Jurkat, Clone E6-1 (cell line): ENCODE data around the gene SPRED3. TPM values are rescaled to one million over a fixed set of nuclear protein-coding genes. Genes with fewer than 3 reads are reported as not detected.
"Not testable (repeated sequence)": the region's sequence is repeated elsewhere in the genome, so short reads cannot be mapped to it uniquely, and the experiment has no call there.

ENCODE experiments used
- DNase-seq: peaks from one replicate; pipeline ENCODE4 v3.0.0-alpha.2; 2011; ENCODE audit warnings: low read depth, low spot score
- H3K4me3 ChIP-seq: 2 replicates; pipeline ENCODE4 v1.5.1; 2011; ENCODE audit warnings: mild to moderate bottlenecking, low read length, control low read depth, moderate library complexity
- polyA plus RNA-seq: library from polyadenylated mRNA; unstranded; fragments of >200 nt; gene quantifications from one replicate; pipeline ENCODE4 v1.2.1, GENCODE V29; 2012; ENCODE audit warnings: missing spikeins; ENCODE audit not compliant: insufficient read length, insufficient read depth

The SPRED3 gene
- polyA plus RNA-seq, result 2.0 TPM

DNA sequence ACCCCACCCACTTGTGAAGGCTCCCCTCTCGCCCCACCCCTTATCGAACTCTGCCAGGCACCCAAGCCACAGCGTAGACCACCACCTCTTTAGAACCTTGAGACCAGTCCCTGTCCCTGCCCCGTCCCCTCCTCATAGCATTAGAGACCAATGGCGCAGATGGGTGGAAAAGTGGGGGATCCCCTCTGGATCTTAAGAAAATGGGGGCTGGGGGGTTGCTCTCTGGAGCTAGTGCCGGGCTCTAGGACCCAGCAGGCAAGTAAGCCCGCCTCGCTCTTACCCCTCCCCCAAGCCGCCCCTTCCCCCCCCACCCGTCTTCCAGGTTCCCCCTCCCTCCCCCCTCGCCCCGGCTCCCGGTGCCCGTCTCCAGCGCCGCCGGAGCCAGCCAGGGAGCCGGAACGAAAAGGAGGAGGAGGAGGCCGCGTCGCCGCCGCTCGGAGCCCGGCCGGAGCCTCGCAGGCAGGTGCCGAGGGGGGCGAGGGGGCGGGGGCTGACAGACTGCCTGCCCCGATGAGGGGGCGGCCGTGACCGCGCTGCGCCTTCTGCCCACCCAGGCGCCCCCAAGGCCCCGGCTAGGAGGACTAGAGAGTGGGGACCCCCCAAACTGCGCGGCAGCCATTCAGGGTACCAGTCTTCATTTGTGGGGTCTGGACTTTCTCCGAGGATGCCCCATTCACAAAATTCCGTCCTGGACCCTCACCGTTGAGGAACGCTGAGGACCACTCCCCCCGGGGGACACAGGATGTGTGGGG lies at the start of gene SPRED3:
SPRED3 (plus strand) TSS at position 349 of the 752 bp plus-strand sequence. CDS start 1,606 bp downstream, outside the sequence.
- DNase-seq, result no peak
- peak within 1 kb of the TSS; percentile 62 for H3K4me3 ChIP-seq

DNA sequence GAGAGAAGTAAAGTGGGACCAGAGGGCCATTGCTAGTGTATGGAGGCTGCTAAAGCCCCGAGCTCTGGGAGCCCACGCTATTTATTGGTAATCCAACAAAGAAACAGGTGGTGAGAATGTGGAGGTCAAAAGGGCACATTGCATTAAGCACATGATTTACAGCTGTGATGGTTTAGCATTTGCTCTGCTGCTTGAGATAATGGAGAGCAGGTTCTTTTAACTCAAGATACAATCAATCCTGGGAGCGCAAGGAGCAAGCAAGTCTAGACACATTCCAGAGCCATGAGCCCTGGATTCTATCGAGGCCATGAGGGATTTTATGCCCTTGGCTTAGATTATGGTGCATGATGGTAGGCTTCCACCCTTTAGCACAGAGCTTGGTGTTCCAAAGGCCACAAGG lies 49.5 kb upstream of the SPRED3 start:
- not testable (repeated sequence) for DNase-seq, H3K4me3 ChIP-seq

DNA sequence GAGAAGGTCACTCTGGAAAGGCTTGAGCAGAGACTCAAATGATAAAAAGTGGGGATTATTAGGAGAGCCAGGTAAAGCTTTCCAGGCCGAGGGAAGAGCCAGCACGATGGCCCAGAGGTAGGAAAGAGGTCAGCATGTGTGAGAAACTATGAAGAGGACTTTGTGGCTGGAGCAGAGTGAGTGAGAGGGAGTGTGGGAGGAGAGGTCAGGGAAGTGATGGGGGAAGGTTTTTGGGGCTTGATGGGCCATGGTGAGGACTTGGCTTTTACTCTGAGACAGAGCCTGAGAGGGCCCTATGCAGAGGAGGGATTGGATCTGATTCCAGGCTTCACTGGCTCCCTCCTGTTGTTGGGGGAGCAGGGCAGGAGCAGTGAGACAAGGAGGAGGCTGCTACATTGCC lies 47.6 kb upstream of the SPRED3 start:
- no peak overlapping the region for H3K4me3 ChIP-seq
- DNase-seq, result no peak

GRCh38 chr19:38346837-38347236 lies 41.7 kb upstream of the SPRED3 start:
- no peak overlapping the region for H3K4me3 ChIP-seq
- no peak for DNase-seq

- H3K4me3 ChIP-seq, result no peak overlapping the region
- DNase-seq, result no peak
Measured at GRCh38 chr19:38350883-38351282, 37.6 kb upstream of the SPRED3 start.

DNA sequence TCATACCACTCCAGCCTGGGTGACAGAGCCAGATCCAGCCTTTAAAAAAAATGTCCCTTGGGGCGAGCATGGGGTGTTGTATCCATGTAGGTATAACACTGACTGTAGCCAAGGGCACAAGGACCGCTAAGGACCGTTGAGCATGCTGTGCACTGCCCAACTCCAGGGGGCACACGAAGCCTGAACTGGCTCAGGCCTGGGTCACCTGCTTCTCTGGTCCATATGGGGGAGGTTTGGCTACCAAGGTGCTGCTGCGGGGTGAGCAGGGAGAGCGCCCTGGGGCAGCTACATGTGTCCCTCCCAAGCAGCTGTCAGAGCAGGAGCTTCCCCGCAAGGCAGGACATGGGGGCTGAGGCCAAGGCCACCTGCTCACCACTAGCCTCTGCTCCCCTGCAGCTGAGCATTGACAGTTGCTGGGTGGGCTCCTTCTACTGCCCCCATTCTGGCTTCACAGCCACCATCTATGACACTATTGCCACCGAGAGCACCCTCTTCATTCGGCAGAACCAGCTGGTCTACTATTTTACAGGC lies 36.6 kb upstream of the SPRED3 start:
- H3K4me3 ChIP-seq, result no peak overlapping the region

DNA sequence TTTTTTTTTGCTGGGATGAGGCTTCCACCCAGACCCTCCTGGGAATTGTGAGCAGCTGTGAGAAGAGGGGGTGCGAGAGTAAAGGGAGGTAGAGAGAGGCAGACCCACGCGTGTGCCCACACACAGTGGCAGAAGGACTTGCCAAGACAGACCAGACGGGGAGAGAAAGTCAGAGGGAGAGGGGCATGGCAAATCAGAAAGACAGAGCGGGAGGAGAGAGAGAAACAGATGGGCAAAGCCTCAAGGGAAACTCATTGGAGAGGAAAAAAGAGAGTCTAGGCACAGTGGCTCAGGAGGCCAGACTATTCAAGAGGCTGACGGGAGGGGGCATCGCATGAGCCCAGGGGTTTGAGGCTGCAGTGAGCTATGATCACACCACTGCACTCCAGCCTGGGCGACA lies 35.9 kb upstream of the SPRED3 start:
- H3K4me3 ChIP-seq, result no peak overlapping the region
- no peak for DNase-seq

More for the DNA sequence above, 36.6 kb upstream of the SPRED3 start:
- DNase-seq, result no peak

- no peak overlapping the region for H3K4me3 ChIP-seq
- DNase-seq, result no peak
Measured at GRCh38 chr19:38355728-38356725, 32.5 kb upstream of the SPRED3 start.

DNA sequence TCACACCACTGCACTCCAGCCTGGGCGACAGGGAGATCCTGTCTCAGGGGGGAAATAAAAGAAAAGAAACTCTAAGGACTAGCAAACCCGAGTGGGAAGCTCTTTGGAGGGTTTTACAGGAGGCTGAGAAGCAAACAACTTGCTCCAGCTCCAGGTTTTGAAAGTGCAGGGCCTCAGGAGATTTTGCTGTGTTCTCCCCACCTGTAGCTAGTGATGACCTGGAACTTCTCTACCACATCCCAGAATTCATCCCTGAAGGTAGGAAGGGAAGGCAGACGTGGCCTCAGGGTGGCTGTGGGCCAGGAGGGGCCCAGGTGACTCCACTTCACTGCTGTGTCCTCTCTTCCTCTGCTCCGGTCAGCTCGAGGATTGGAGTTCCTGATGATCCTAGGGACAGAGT lies 30.4 kb upstream of the SPRED3 start:
- no peak for DNase-seq
- H3K4me3 ChIP-seq, result no peak overlapping the region

DNA sequence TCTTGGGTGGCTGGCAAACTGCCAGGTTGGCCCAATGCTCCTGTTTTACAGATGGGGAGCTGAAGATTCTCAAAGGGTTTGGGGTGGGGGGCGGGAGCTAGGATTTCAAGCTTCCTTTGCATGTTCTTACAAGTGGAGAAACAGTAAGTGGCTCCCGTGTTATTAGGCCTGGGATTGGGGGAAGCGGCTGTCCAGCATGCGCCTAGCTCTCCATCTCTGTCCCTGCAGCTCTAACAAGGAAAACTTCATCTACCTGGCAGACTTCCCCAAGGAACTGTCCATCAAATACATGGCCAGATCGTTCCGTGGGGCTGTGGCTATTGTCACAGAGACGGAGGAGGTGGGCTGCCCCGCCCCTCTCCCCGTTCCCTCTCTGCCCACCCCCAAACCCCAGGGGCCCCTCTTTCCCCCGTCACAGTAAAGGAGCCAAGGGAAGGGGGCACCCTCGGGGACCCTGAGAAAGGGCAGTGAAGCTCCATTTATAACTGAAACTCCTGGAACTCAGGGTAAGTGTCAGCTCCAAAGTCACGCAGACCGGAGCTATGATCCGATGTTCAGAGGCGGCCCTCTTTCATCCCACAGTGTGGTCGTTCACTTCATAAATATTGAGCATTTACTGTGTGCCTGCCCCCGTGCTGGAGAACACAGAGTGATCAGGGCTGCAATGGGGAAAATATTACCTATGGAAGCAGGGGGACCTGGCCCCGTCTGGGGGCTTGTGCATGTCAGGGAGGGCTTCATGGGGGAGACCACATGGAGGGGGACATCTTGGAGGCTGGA lies 29.1 kb upstream of the SPRED3 start:
- H3K4me3 ChIP-seq, result no peak overlapping the region
- no peak for DNase-seq

- H3K4me3 ChIP-seq, result no peak overlapping the region
- DNase-seq, result no peak
Measured at GRCh38 chr19:38360351-38360750, 28.1 kb upstream of the SPRED3 start.

DNA sequence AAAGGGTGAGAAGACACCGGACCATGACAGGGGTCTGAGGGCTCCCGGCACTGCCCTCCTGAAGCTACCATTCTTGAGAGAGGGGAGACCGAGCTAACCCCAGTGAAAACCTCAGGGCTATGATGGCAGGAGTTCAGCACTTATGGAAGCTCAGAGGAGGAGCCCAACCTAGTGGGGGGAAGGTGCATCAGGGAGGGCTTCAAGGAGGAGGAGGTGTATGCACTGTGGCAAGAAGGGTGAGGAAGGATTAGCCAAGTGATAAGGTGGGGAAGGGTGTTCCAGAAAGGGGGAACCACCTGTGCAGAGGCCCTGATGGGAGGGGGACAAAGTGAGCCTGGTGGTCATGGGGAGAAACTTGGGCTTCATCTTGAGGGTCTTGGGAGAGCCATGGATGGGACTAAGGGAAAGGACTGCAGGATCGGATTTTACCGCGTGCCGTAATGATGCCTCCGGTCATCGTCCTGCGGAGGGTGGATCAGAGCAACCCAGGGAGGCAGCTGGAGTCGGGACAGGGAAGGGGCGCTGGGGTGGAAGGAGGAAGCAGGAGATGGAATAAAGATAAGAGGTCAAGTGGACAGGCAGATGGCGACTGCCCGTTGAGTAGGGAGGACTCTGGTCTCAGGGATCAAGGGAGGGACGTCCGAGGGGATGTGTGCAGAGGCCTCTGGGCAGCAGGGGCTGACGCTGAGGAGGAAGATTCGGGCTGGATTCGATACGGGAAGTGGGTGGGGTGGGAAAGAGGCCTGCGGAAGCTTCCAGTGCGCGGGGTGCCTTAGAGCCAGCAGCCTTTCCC lies 27.5 kb upstream of the SPRED3 start:
- no peak for DNase-seq
- no peak overlapping the region for H3K4me3 ChIP-seq

- peak overlapping the region; percentile 59 for H3K4me3 ChIP-seq
- peak; percentile 41 for DNase-seq
Measured at GRCh38 chr19:38361633-38362075, 26.8 kb upstream of the SPRED3 start.

DNA sequence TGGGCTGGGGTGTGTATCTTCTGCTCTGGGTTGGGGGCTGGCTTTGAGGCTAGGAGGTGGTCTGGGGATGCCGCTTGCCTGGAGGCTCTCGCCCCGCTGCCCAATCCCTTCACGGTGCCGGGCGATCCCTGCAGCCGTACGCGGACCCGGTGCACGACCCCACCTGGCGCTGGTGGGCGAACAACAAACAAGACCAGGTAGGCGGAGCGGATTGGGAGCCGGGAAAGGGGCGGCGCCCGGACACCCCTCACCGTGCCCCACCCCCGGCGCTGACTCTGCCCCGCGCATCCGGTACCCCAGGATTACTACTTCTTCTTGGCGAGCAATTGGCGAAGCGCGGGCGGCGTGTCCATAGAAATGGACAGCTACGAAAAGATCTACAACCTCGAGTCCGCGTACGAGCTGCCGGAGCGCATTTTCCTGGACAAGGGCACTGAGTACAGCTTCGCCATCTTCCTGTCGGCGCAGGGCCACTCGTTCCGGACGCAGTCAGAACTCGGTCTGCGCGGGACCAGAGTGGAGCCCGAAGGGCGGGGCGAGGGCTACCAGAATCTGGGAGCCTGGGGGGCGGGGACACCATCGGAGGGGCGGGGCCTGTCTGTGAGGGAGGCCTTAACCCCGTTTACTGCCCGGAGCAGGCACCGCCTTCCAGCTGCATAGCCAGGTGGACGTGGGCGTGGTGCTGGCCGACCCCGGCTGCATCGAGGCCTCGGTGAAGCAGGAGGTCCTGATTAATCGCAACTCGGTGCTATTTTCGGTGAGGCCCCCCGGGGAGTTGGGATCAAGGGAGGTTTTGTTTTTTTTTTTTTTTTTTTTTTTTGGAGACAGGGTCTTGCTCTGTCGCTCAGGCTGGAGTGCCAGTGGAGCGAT lies 26.2 kb upstream of the SPRED3 start:
- H3K4me3 ChIP-seq, result peak overlapping the region; percentile 59
- peak; percentile 20 for DNase-seq

GRCh38 chr19:38362946-38363688 lies 25.4 kb upstream of the SPRED3 start:
- DNase-seq, result not testable (repeated sequence)
- H3K4me3 ChIP-seq, result peak overlapping the region; percentile 59

DNA sequence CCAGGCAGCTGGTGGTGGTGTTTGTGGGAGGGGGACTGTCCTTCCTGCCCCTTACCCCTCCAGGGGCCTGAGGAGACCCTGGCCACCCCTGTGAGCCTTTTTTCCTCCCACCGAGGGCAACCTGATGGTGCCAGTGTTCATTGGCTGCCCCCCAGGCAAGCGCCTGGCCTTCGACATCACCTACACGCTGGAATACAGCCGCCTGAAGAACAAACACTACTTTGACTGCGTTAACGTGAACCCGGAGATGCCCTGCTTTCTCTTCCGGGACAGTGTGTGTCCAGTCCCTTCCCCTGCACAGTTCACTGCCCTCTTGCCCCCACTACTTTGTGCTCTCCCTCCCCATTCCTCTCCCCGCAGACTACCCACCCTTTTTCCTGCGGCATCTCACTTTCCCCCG lies 21.5 kb upstream of the SPRED3 start:
- DNase-seq, result no peak
- no peak overlapping the region for H3K4me3 ChIP-seq

GRCh38 chr19:38369584-38369983 lies 18.9 kb upstream of the SPRED3 start:
- DNase-seq, result no peak
- H3K4me3 ChIP-seq, result no peak overlapping the region
